Measurements from ENCODE around the gene PRUNE2.

- TF ChIP-seq CTCF (IDR thresholded peaks at IDR 0.05 in 2 of 3, conservative IDR thresholded peaks at IDR 0.05 in 1 of 3; ENCODE audit: borderline replicate concordance in 1 of 3, insufficient read depth in 1 of 3, low read depth in 2 of 3, low read length in 2 of 3) (no peak), POLR2A (IDR thresholded peaks at IDR 0.05; ENCODE audit: borderline replicate concordance, extremely low read depth, insufficient read depth, insufficient read length) (no peak), EZH2 (IDR thresholded peaks at IDR 0.05) (no peak), JUND (IDR thresholded peaks at IDR 0.05) (no peak), SIN3A (IDR thresholded peaks at IDR 0.05; ENCODE audit: low read depth) (no peak), SRF (IDR thresholded peaks at IDR 0.05; ENCODE audit: low read depth) (no peak), TCF7L2 (IDR thresholded peaks at IDR 0.05; ENCODE audit: borderline replicate concordance, extremely low read depth, insufficient read depth, insufficient read length) (no peak), EZH2phosphoT487 (IDR thresholded peaks at IDR 0.05; ENCODE audit: borderline replicate concordance) (no peak), ZBTB33 (IDR thresholded peaks at IDR 0.05; ENCODE audit: extremely low read depth, insufficient replicate concordance, low read length) (no peak), RAD21 (IDR thresholded peaks at IDR 0.05; ENCODE audit: low read depth) (no peak), FOSL1 (IDR thresholded peaks at IDR 0.05; ENCODE audit: low read depth) (no peak)
These were observed 85.5 kb downstream of the PRUNE2 start for GRCh38 chr9:76820431-76820830.

All from HCT116 (cell line).